Gastroesophageal sphincter (tissue), 4 donors: ENCODE results near the gene PCGF2. TPM values are rescaled to one million over a fixed set of nuclear protein-coding genes. Genes with fewer than 3 reads are reported as not detected.

Source experiments
- ATAC-seq: fragments of 150-250 bp; one replicate; pipeline ENCODE4 v1.9.1; 2016; ENCODE audit warnings: mild to moderate bottlenecking, moderate library complexity
- H3K27ac ChIP-seq, 4 donors: fragments of 200-600 bp; sonication (generic) in 3 of 4; 1 replicate in 3 of 4; 2 replicates in 1 of 4; pipeline ENCODE4 v1.5.1; 2016 to 2019
- H3K27me3 ChIP-seq: fragments of 200-600 bp; sonication (generic); one replicate; pipeline ENCODE4 v1.5.1; 2019
- H3K36me3 ChIP-seq, 2 donors: fragments of 200-600 bp; sonication (generic); one replicate each; pipeline ENCODE4 v1.5.1; 2019; ENCODE audit warnings: control low read depth in 1 of 2
- H3K4me1 ChIP-seq, 3 donors: fragments of 200-600 bp; sonication (generic); 1 replicate in 2 of 3; 2 replicates in 1 of 3; pipeline ENCODE4 v1.5.1; 2016 to 2019; ENCODE audit warnings: control low read depth in 2 of 3
- H3K4me3 ChIP-seq, 2 donors: fragments of 200-600 bp; sonication (generic); one replicate each; pipeline ENCODE4 v1.5.1; 2019; ENCODE audit warnings: mild to moderate bottlenecking in 1 of 2, moderate library complexity in 1 of 2
- H3K9me3 ChIP-seq, 3 donors: fragments of 200-600 bp; sonication (generic); one replicate each; pipeline ENCODE4 v1.5.1; 2017 to 2019; ENCODE audit warnings: control low read depth in 2 of 3
- CTCF ChIP-seq, 4 experiments: fragments of 200-600 bp in 2 of 4; fragments of 450-650 bp in 2 of 4; sonication (generic) in 1 of 4; IDR thresholded peaks; one replicate each; pipeline ENCODE4 v1.5.1; 2017 to 2019; ENCODE audit warnings: antibody characterized with exemption in 4 of 4, mild to moderate bottlenecking in 2 of 4, moderate library complexity in 2 of 4
- EP300 ChIP-seq: sonication (generic); formaldehyde crosslinking; IDR thresholded peaks from one replicate; pipeline ENCODE4 v1.6.1; 2017; ENCODE audit warnings: antibody characterized with exemption, mild to moderate bottlenecking
- POLR2A ChIP-seq, 2 donors: fragments of 450-650 bp; IDR thresholded peaks; one replicate each; pipeline ENCODE4 v1.6.1; 2017; ENCODE audit warnings: antibody characterized with exemption in 2 of 2, mild to moderate bottlenecking in 2 of 2, moderate library complexity in 1 of 2
- POLR2AphosphoS5 ChIP-seq: sonication (generic); formaldehyde crosslinking; IDR thresholded peaks from one replicate; pipeline ENCODE4 v1.6.1; 2017; ENCODE audit warnings: antibody characterized with exemption
- WGBS, 2 donors: methylation state at CpG; one replicate each; pipeline ENCODE4 v1.1.5; 2018; ENCODE audit warnings: low coverage in 1 of 2; 5-methylcytosine and 5-hydroxymethylcytosine counted together
- total RNA-seq, 4 donors: library from RNA; depleted of rRNA; stranded (reverse); fragments of >200 nt; gene quantifications; one replicate each; pipeline ENCODE4 v1.1.0, GENCODE V29; 2016

PCGF2 gene
- total RNA-seq, 4 donors from 2014 or later = 6.4 to 13.0 (median 9.7) TPM

GRCh38 chr17:38746004-38746848 is 1.9 kb downstream of the PCGF2 start:
- Histone ChIP-seq H3K9me3 (no peaks in the 10 kb centered on the region), H3K4me1 (peaks cover 0 to 91% (median 37%) of the 10 kb centered on the region in 3 donors), H3K27ac (peak overlapping the region in 3 of 4 donors; percentile 84 to 95 (median 91)), H3K36me3 (no peaks in the 10 kb centered on the region), H3K27me3 (no peaks in the 10 kb centered on the region), H3K4me3 (peak overlapping the region in 1 of 2 donors; percentile 92)
- TF ChIP-seq POLR2AphosphoS5 (no peak), CTCF (IDR thresholded peaks at IDR 0.05) (no peak), POLR2A (IDR thresholded peaks at IDR 0.05) (no peak), EP300 (no peak)
- no peak for ATAC-seq
- WGBS, 2 donors = 37 to 39% methylated on average over 3 of the region's 8 CpGs

- no peak for ATAC-seq
- Histone ChIP-seq H3K9me3 (no peaks in the 10 kb centered on the region), H3K27ac (peak overlapping the region in 3 of 4 donors; percentile 84 to 95 (median 91)), H3K36me3 (no peaks in the 10 kb centered on the region), H3K4me1 (peaks cover 0 to 91% (median 37%) of the 10 kb centered on the region in 3 donors), H3K27me3 (no peaks in the 10 kb centered on the region), H3K4me3 (no peak overlapping the region)
- WGBS, 2 donors = 31 to 48% methylated on average over 2 to 4 of the region's 4 CpGs
- no peak for TF ChIP-seq CTCF (IDR thresholded peaks at IDR 0.05)
These were observed 2.6 kb downstream of the PCGF2 start for GRCh38 chr17:38745545-38745944.

GRCh38 chr17:38743556-38744171 is 4.5 kb downstream of the PCGF2 start:
- no peak overlapping the region for H3K4me3 ChIP-seq
- H3K9me3 ChIP-seq = no peaks in the 10 kb centered on the region
- WGBS, 2 donors = 76 to 80% methylated on average over 1 to 3 of the region's 4 CpGs
- peaks cover 0 to 17% of the 10 kb centered on the region in 2 donors for H3K36me3 ChIP-seq
- peaks cover 0 to 76% (median 32%) of the 10 kb centered on the region in 3 donors for H3K4me1 ChIP-seq
- no peak for ATAC-seq
- H3K27ac ChIP-seq = peak overlapping the region in 3 of 4 donors; percentile 86 to 95 (median 89)
- H3K27me3 ChIP-seq = no peaks in the 10 kb centered on the region
- TF ChIP-seq EP300 = no peak
- no peak for TF ChIP-seq CTCF (IDR thresholded peaks at IDR 0.05)
- TF ChIP-seq POLR2A (IDR thresholded peaks at IDR 0.05) = no peak
- TF ChIP-seq POLR2AphosphoS5 = no peak

- WGBS, 2 donors = 28 to 30% methylated on average over 12 to 15 of the region's 22 CpGs
- TF ChIP-seq POLR2A (IDR thresholded peaks at IDR 0.05) (no peak), POLR2AphosphoS5 (peak; percentile 70)
- Histone ChIP-seq H3K4me1 (peaks cover 0 to 72% (median 32%) of the 10 kb centered on the region in 3 donors), H3K9me3 (no peaks in the 10 kb centered on the region), H3K36me3 (peaks cover 0 to 27% of the 10 kb centered on the region in 2 donors), H3K27me3 (no peaks in the 10 kb centered on the region), H3K4me3 (peak overlapping the region in 1 of 2 donors; percentile 13), H3K27ac (peak overlapping the region; percentile 70 to 95 (median 88))
- ATAC-seq = peak; percentile 81
These were observed 5.5 kb downstream of the PCGF2 start for GRCh38 chr17:38742411-38743308.

- WGBS, 2 donors = 20% methylated on average over 1 of the region's 7 CpGs; no CpG with 5 or more reads in 1 of the 2 donors
- Histone ChIP-seq H3K36me3 (peaks cover 0 to 34% of the 10 kb centered on the region in 2 donors), H3K27ac (peak overlapping the region; percentile 70 to 95 (median 88)), H3K27me3 (no peaks in the 10 kb centered on the region), H3K4me3 (peak overlapping the region in 1 of 2 donors; percentile 13), H3K4me1 (peaks cover 0 to 68% (median 28%) of the 10 kb centered on the region in 3 donors), H3K9me3 (no peaks in the 10 kb centered on the region)
- TF ChIP-seq EP300 (no peak), CTCF (IDR thresholded peaks at IDR 0.05) (no peak), POLR2A (IDR thresholded peaks at IDR 0.05) (no peak), POLR2AphosphoS5 (no peak)
- peak; percentile 66 for ATAC-seq
These were observed 6.2 kb downstream of the PCGF2 start for GRCh38 chr17:38741921-38742410.
